ENCODE data around the gene MDM2.

DNA sequence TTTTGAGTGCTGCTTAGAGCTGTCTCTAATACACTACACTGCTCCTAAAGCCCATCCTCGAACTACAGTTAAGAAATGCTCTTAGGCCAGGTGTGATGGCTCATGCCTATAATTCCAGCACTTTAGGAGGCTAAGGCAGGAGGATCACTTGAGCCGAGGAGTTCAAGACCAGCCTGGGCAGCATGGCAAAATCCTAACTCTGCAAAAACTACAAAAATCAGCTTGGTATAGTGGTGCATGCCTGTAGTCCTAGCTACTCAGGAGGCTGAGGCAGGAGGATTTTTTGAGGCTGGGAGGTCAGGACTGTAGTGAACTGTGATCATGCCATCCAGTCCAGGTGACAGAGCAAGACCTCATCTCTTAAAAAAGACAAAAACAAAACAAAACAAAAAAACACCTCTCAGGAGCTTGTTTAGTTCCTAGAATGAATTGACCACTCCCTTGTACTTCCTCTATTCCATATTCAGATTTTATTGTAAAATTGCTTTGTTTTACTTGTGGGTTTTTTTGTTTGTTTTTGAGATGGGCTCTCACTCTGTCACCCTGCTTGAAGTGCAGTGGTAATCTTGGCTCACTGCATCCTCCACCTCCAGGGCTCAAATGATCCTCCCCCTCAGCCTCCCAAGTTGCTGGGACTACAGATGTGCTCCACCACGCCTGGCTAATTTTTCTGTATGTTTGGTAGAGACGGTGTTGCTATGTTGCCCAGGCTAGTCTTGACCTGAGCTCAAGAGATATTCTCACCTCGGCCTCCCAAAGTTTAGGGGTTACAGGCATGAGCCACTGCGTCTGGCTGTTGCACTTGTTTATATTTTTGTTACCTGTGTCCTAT, 13.6 kb downstream of the MDM2 start:
- TF ChIP-seq, protein P1, sequence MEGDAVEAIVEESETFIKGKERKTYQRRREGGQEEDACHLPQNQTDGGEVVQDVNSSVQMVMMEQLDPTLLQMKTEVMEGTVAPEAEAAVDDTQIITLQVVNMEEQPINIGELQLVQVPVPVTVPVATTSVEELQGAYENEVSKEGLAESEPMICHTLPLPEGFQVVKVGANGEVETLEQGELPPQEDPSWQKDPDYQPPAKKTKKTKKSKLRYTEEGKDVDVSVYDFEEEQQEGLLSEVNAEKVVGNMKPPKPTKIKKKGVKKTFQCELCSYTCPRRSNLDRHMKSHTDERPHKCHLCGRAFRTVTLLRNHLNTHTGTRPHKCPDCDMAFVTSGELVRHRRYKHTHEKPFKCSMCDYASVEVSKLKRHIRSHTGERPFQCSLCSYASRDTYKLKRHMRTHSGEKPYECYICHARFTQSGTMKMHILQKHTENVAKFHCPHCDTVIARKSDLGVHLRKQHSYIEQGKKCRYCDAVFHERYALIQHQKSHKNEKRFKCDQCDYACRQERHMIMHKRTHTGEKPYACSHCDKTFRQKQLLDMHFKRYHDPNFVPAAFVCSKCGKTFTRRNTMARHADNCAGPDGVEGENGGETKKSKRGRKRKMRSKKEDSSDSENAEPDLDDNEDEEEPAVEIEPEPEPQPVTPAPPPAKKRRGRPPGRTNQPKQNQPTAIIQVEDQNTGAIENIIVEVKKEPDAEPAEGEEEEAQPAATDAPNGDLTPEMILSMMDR (IDR thresholded peaks at IDR 0.05), result no peak
- no peak for TF ChIP-seq EZH2phosphoT487 (IDR thresholded peaks at IDR 0.05; ENCODE audit: borderline replicate concordance, low read depth)
- no peak for TF ChIP-seq CHD2 (IDR thresholded peaks at IDR 0.05; ENCODE audit: low read length, partially characterized antibody)
- no peak for TF ChIP-seq RAD21 (IDR thresholded peaks at IDR 0.05; ENCODE audit: low read length)
- TF ChIP-seq, protein P2, sequence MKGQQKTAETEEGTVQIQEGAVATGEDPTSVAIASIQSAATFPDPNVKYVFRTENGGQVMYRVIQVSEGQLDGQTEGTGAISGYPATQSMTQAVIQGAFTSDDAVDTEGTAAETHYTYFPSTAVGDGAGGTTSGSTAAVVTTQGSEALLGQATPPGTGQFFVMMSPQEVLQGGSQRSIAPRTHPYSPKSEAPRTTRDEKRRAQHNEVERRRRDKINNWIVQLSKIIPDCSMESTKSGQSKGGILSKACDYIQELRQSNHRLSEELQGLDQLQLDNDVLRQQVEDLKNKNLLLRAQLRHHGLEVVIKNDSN (IDR thresholded peaks at IDR 0.05; ENCODE audit: borderline replicate concordance, low read depth), result no peak
- no peak for TF ChIP-seq NFIC (IDR thresholded peaks at IDR 0.05; ENCODE audit: borderline replicate concordance)
- no peak for TF ChIP-seq SIN3A (IDR thresholded peaks at IDR 0.05; ENCODE audit: borderline replicate concordance, low read depth, low read length)
- TF ChIP-seq POLR2AphosphoS5 (IDR thresholded peaks at IDR 0.05; ENCODE audit: low read depth, low read length), result no peak
- no peak for TF ChIP-seq GABPA (IDR thresholded peaks at IDR 0.05; ENCODE audit: low read depth)
- no peak for TF ChIP-seq RXRA (IDR thresholded peaks at IDR 0.05; ENCODE audit: borderline replicate concordance, low read depth)
- TF ChIP-seq TAF1 (IDR thresholded peaks at IDR 0.05; ENCODE audit: borderline replicate concordance, low read depth, low read length), result no peak

Data from SK-N-SH (cell line).